ENCODE measurements around the gene TCL1A. TPM values are rescaled to one million over a fixed set of nuclear protein-coding genes. Genes with fewer than 3 reads are reported as not detected.

The TCL1A gene
- total and polyA plus RNA-seq, 9 of the 15 experiments (the other 6 are each of a cell fraction or from before 2014, with no cell fraction given) = 0.10 to 0.11 TPM; not detected in 7

GRCh38 chr14:95664546-95664945 is 49.4 kb downstream of the TCL1A start (continued):
- TF ChIP-seq ZNF318 (IDR thresholded peaks at IDR 0.05; ENCODE audit: borderline replicate concordance in 1 of 2, low read depth in 1 of 2) (no peak), ZNF764 (CRISPR knock-in tag; IDR thresholded peaks at IDR 0.05; ENCODE audit: low read depth) (no peak), TFE3 (CRISPR knock-in tag; IDR thresholded peaks at IDR 0.05) (no peak), ETV5 (CRISPR knock-in tag; IDR thresholded peaks at IDR 0.05; ENCODE audit: low read depth) (no peak), MCM2 (IDR thresholded peaks at IDR 0.05; ENCODE audit: low read depth) (no peak), ZNF280A (IDR thresholded peaks at IDR 0.05; ENCODE audit: low read depth, partially characterized antibody) (no peak), IFI16 (CRISPR knock-in tag; IDR thresholded peaks at IDR 0.05) (no peak), PYGO2 (tag; IDR thresholded peaks at IDR 0.05) (no peak), CEBPB (tag; IDR thresholded peaks at IDR 0.05) (no peak), PTBP1 (IDR thresholded peaks at IDR 0.05; ENCODE audit: low read depth, low read length) (no peak)
- TF ChIP-seq, protein P1, sequence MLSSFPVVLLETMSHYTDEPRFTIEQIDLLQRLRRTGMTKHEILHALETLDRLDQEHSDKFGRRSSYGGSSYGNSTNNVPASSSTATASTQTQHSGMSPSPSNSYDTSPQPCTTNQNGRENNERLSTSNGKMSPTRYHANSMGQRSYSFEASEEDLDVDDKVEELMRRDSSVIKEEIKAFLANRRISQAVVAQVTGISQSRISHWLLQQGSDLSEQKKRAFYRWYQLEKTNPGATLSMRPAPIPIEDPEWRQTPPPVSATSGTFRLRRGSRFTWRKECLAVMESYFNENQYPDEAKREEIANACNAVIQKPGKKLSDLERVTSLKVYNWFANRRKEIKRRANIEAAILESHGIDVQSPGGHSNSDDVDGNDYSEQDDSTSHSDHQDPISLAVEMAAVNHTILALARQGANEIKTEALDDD (IDR thresholded peaks at IDR 0.05) = no peak
